GM19193 (cell line): Measurements from ENCODE around the gene UBL7.
A peak's percentile ranks its signal among the peaks of the same experiment; 100 is the strongest.

Experiments
- POLR2A ChIP-seq: IDR thresholded peaks from 4 replicates; pipeline ENCODE4 v1.6.1; 2011; ENCODE audit not compliant: insufficient read depth, insufficient read length; ENCODE audit errors: extremely low read depth

UBL7 gene, protein sequence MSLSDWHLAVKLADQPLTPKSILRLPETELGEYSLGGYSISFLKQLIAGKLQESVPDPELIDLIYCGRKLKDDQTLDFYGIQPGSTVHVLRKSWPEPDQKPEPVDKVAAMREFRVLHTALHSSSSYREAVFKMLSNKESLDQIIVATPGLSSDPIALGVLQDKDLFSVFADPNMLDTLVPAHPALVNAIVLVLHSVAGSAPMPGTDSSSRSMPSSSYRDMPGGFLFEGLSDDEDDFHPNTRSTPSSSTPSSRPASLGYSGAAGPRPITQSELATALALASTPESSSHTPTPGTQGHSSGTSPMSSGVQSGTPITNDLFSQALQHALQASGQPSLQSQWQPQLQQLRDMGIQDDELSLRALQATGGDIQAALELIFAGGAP

DNA sequence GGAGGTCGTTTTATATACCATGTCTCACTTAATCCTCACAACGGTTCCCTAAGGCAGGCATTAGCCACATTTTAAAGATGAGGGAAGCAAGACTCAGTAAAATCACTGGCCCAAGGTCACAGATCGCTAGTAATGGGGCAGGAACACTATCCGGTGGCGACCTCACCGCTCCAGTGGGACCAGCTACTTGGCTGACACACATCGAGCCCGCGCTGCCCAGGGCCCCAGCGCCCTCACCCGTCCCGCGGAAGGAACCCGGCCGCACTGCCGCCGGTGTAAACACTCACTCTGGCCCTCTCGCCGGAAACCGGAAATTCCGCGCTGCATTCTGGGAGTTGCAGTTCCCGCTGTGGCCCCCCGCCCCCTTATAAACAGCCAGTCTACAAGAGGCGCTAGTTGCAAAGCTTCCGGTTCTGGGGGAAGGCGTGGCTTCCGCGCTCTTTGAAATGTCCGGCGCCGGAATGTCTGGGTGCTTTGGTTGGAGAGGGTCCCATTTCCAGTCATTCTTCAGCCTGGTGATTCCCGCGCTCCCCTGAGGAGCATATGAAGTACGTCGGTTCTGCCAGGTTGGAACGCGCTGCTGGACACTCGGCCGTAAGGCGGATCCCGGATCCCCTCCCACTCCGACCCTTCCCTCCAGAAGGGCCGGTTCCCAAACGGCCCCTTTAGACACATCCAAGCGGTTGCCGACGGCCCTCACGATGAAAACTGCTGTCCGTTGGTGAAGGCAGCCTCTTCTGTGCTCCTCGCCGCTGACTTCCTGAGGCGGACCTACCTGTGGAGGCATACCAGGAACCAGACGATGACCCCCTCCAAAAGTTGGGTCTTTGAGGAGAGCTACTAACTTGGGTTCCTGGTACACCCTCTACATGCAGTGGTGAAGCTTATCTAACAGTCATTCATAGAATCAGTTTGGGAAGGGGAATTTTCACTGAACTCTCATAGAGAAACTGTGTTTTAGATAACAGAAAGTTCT is at the start of gene UBL7:
Gene UBL7 (minus strand): TSS at position 290 of the 976 bp plus-strand sequence. CDS start 2,293 bp downstream, outside the sequence.
- TF ChIP-seq POLR2A, result peak; percentile 96

DNA sequence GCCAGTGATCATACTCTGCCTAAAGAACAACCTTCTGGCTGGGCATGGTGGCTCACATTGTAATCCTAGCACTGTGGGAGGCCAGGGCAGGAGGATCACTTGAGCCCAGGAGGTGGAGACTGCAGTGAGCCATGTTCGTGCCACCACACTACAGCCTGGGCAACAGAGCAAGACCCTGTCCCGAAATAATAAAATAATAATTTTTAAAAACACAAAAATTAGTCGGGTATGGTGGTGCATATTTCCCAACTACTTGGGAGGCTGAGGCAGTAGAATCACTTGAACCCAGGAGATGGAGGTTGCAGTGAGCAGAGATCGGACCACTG is 45.5 kb upstream of the UBL7 start:
- TF ChIP-seq POLR2A, result no peak

DNA sequence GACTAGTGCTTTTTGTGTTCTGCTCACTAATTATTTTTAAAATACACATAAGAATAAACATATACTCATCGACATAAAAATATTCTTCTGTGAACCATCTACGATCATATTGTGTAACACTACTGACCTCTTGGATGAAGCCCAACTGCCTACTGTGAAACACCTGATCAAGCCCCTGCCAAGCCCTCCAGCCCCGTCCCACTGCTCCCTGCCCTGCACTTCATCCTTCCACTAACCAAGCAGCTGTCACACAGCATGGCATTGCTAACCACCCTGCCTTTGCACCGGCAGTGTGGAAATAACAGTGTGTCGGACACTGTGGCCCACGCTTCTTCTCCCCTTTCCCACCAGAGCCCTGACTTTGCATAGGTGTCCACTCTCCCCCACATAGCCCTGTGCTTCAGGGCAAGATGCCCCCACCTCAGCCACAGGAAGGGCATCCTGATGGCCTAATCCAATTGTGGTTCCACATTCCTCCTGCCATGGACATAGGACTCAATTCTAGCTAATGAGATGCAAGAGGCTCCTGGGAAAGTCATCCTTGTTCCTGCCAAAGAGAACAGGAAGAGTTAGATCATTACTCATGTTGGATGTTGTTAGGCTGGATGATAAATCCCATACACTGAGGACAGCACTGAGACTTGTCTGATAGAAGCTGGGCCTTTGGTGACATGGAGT is 45.0 kb upstream of the UBL7 start:
- no peak for TF ChIP-seq POLR2A

- TF ChIP-seq POLR2A, result no peak
Observed at GRCh38 chr15:74504836-74505235, 43.9 kb upstream of the UBL7 start.

- TF ChIP-seq POLR2A, result no peak
Observed at GRCh38 chr15:74504418-74504817, 43.5 kb upstream of the UBL7 start.

GRCh38 chr15:74502301-74502700 is 41.3 kb upstream of the UBL7 start:
- TF ChIP-seq POLR2A, result no peak

GRCh38 chr15:74500401-74500800 is 39.4 kb upstream of the UBL7 start:
- no peak for TF ChIP-seq POLR2A

DNA sequence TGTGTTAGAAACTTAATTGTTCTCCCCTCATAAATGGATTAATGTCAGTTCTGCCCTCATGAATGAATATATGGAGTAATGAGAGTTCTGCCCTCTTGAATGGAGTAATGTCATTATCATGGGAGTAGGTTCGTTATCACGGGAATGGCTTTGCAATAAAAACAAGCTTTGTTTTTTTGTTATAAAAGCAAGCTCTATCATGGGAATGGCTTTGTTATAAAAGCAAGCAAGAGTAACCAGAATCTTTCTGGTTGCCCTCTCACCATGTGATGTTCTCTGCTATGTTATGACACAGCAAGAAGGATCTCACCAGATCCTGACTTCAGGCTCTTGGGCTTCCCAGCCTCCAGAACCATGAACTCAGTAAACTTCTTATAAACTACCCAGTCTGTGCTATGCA is 38.4 kb upstream of the UBL7 start:
- TF ChIP-seq POLR2A, result no peak

DNA sequence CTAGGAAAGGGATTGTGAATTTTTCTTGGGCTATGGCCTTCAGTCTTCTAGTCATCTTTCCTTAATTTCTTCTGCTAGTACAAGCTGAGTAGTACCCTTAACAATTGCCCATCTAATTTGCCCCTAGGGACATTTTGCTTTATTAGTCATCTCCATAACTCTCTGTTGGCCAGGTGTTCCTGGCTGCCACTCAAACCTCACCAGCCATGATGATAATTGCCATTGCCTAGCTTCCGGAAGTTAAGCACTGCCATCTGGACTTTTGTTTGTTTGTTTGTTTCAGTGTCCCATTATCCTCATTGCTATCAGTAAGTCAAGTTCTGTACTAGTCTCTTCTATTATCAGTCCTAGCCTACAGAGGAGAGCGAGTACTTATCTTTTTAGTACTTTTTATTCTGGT is 36.6 kb upstream of the UBL7 start:
- TF ChIP-seq POLR2A, result no peak

- no peak for TF ChIP-seq POLR2A
Observed at GRCh38 chr15:74496648-74497047, 35.7 kb upstream of the UBL7 start.

- no peak for TF ChIP-seq POLR2A
Observed at GRCh38 chr15:74490339-74490689, 29.4 kb upstream of the UBL7 start.

DNA sequence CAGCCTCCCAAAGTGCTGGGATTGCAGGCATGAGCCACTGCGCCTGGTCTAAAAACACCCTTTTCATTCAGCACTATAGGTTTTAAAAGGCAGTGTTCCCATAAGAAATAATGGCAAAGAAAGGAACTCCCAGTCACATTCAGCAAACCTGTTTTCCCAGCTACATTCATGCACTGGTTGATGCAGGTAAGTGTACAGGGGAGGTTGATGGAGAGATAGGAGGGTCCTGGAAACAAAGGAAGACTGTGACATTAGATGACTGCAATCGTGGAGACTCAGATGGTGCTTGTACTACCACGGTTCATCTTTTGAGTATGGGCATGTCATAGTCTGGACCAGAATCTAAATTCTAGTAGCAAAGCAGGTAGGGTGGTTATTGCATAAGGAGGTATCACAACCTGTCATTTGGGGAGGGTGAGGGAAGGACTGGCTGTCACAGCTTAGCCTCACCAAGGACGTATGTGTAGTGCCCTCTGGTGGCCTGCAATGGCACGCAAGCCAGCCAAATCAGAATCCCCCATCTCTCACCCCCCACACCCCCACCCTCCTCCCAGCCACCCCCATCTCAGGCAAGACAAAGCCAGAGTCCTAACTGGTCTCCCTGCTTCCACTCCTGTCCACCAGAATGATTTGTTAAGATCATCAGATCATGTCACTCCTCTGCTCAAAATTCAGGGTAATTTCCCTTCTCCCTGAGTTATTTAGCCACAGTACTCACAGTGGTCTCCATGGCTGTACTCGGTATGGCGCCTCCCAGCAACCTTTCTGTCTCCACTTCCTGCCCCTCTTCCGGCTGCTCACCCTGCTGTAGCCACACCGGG is 28.8 kb upstream of the UBL7 start:
- peak; percentile 33 for TF ChIP-seq POLR2A

GRCh38 chr15:74488776-74489175 is 27.8 kb upstream of the UBL7 start:
- no peak for TF ChIP-seq POLR2A

DNA sequence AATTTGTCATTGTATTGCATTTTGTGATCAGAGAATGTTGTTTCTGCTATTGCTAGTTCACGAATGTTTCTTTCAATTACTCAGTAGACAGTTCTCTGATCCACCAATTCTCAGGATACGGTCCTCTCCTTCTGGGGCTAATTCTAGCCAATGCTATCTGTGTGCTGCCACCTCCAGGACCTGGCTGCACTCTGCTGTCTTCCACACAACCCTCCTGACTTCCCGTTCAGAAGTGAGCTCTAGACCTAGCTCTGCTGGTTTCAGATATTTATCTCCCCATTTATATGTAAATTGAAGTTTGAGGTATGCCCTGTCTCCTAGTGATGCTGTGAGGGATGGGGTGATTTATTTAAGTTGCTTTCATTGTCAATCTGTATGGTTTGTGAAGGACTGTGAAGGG is 21.7 kb upstream of the UBL7 start:
- TF ChIP-seq POLR2A, result no peak
